ENCODE results near the gene FBXL17. TPM values are rescaled to one million over a fixed set of nuclear protein-coding genes. Genes with fewer than 3 reads are reported as not detected.

The FBXL17 gene
- total RNA-seq, 1 donor from 2014 or later, result 17.1 TPM

DNA sequence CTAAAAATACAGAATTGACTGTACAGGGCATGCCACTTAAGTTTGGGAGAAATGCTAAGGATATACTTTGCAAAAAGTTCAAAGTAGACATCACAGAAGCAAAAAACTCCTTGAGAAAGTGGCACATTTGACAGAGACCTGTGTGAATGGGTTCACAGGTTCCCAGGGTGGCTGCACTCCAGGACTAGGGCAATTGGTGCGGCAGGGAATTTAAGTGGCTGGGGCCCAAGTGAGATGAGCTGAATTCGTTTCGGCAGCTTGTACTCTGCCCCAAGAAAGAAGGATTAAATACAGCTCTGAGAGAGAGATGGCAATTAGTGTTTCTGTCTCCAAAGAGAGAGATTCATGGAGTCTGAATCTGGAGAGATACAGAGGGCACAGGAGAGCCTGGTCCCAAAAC, 280.1 kb downstream of the FBXL17 start:
- TF ChIP-seq CTCF (IDR thresholded peaks at IDR 0.05), result no peak
- DNase-seq, result no peak
- no peaks in the 10 kb centered on the region for H3K9me3 ChIP-seq

GRCh38 chr5:108101130-108101529, 280.8 kb downstream of the FBXL17 start:
- Histone ChIP-seq H3K27me3 (ENCODE audit: low read depth) (no peaks in the 10 kb centered on the region), H3K36me3 (no peaks in the 10 kb centered on the region), H3K27ac (no peak overlapping the region), H3K4me3 (no peak overlapping the region), H3K9me3 (no peaks in the 10 kb centered on the region), H3K4me1 (no peaks in the 10 kb centered on the region)
- DNase-seq, result no peak
- no peak for TF ChIP-seq CTCF (IDR thresholded peaks at IDR 0.05)
- intact Hi-C loops (cut with DNase I), result no loop called here
- ATAC-seq, result no peak

More for the DNA sequence above, 280.1 kb downstream of the FBXL17 start:
- intact Hi-C loops (cut with DNase I), result no loop called here
- H3K27me3 ChIP-seq (ENCODE audit: low read depth), result no peaks in the 10 kb centered on the region
- H3K36me3 ChIP-seq, result no peaks in the 10 kb centered on the region
- no peaks in the 10 kb centered on the region for H3K4me1 ChIP-seq
- no peak overlapping the region for H3K4me3 ChIP-seq
- H3K27ac ChIP-seq, result no peak overlapping the region
- ATAC-seq, result no peak

- ATAC-seq, result no peak
- no peaks in the 10 kb centered on the region for H3K4me1 ChIP-seq
- no peak overlapping the region for H3K4me3 ChIP-seq
- no peak for DNase-seq
- H3K36me3 ChIP-seq, result no peaks in the 10 kb centered on the region
- H3K9me3 ChIP-seq, result no peaks in the 10 kb centered on the region
- intact Hi-C loops (cut with DNase I), result no loop called here
- no peak overlapping the region for H3K27ac ChIP-seq
- no peaks in the 10 kb centered on the region for H3K27me3 ChIP-seq (ENCODE audit: low read depth)
- no peak for TF ChIP-seq CTCF (IDR thresholded peaks at IDR 0.05)
These were observed 287.1 kb downstream of the FBXL17 start for GRCh38 chr5:108094800-108095199.

DNA sequence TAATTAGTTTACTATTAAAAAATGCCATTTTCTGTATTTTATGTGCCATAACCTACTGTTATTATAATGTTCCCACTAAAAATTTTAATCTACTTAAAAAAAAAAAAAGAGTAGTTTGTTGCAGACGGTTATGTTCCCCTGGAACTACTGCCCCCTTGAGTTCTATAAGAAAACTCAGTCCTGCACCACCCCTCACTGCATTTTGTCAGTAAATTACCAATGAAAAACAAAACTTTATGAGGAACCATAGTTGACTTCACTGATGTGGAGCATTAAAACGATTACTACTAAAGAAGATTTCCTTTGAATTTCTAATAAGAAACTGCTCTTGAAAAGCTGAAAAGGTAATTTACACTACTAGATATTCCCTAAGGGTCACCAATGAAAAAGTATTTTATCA, 288.7 kb downstream of the FBXL17 start:
- no peak overlapping the region for H3K27ac ChIP-seq
- no peak overlapping the region for H3K4me3 ChIP-seq
- DNase-seq (no peak), ATAC-seq (no peak)
- no peaks in the 10 kb centered on the region for H3K9me3 ChIP-seq
- H3K36me3 ChIP-seq, result no peaks in the 10 kb centered on the region
- intact Hi-C loops (cut with DNase I), result no loop called here
- no peaks in the 10 kb centered on the region for H3K27me3 ChIP-seq (ENCODE audit: low read depth)
- peak; percentile 29 for TF ChIP-seq CTCF (IDR thresholded peaks at IDR 0.05)
- H3K4me1 ChIP-seq, result no peaks in the 10 kb centered on the region

DNA sequence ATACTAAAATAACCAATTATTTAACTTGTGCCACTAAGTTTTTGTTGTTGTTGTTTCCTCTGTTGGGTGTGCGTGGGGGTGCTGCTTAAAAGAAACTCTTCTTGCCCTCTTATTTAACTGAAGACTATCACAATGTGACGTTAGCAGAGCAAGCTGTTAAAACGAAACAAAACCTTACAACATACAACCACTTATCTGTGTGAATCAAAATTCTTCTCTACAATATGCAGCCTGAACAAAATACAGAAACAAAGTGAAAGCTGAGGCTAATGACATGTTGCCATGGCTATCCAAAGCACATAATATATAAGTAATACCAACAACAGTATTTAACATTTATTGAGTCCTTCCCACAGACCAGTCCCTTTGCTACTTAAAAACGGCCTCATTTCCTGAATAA, 291.0 kb downstream of the FBXL17 start:
- DNase-seq (no peak), ATAC-seq (no peak)
- Histone ChIP-seq H3K27me3 (ENCODE audit: low read depth) (no peaks in the 10 kb centered on the region), H3K4me3 (no peak overlapping the region), H3K4me1 (no peaks in the 10 kb centered on the region), H3K9me3 (no peaks in the 10 kb centered on the region), H3K27ac (no peak overlapping the region), H3K36me3 (no peaks in the 10 kb centered on the region)
- TF ChIP-seq CTCF (IDR thresholded peaks at IDR 0.05), result no peak
- intact Hi-C loops (cut with DNase I), result no loop called here

GRCh38 chr5:108084105-108084504, 297.8 kb downstream of the FBXL17 start:
- ATAC-seq, result no peak
- Histone ChIP-seq H3K4me1 (no peaks in the 10 kb centered on the region), H3K36me3 (no peaks in the 10 kb centered on the region), H3K9me3 (no peaks in the 10 kb centered on the region), H3K27ac (no peak overlapping the region), H3K27me3 (ENCODE audit: low read depth) (no peaks in the 10 kb centered on the region), H3K4me3 (no peak overlapping the region)
- no peak for DNase-seq
- TF ChIP-seq CTCF (IDR thresholded peaks at IDR 0.05), result no peak
- intact Hi-C loops (cut with DNase I), result no loop called here

All from lower lobe of right lung (tissue), 2 donors.